SK-N-SH treated with all-trans-retinoic acid at 6 μM for 48 hours (cell line): Measurements from ENCODE around the gene EMCN.

ENCODE experiments used
- ATAC-seq: fragments of 200-7000 bp; cut with Tn5 transposase; 3 replicates; pipeline ENCODE4 v1.9.1; 2020; ENCODE audit warnings: mild to moderate bottlenecking, moderate library complexity
- ARNTL ChIP-seq: fragments of 450-650 bp; formaldehyde crosslinking; IDR thresholded peaks from 2 replicates; pipeline ENCODE4 v1.5.0; 2020; ENCODE audit warnings: low read depth, mild to moderate bottlenecking, moderate library complexity, borderline replicate concordance
- BACH2 ChIP-seq: fragments of 250-450 bp; sonication (Bioruptor Pico); IDR thresholded peaks from 2 replicates; pipeline ENCODE4 v1.9.0; 2021; ENCODE audit warnings: mild to moderate bottlenecking, borderline replicate concordance
- CSDC2 ChIP-seq: fragments of 250-450 bp; sonication (Bioruptor Pico); IDR thresholded peaks from 2 replicates; pipeline ENCODE4 v1.5.0; 2020; ENCODE audit warnings: mild to moderate bottlenecking, moderate library complexity
- CSRNP3 ChIP-seq: fragments of 250-450 bp; sonication (Bioruptor Pico); IDR thresholded peaks from 2 replicates; pipeline ENCODE4 v1.5.1; 2021; ENCODE audit warnings: mild to moderate bottlenecking, moderate library complexity
- ESRRG ChIP-seq: fragments of 250-450 bp; sonication (Bioruptor Pico); IDR thresholded peaks from 2 replicates; pipeline ENCODE4 v1.6.1; 2021; ENCODE audit warnings: mild to moderate bottlenecking
- GLIS3 ChIP-seq: fragments of 250-450 bp; sonication (Bioruptor Pico); IDR thresholded peaks from 2 replicates; pipeline ENCODE4 v1.5.0; 2020; ENCODE audit warnings: mild to moderate bottlenecking, moderate library complexity
- ISL1 ChIP-seq: fragments of 250-450 bp; sonication (Bioruptor Pico); IDR thresholded peaks from 2 replicates; pipeline ENCODE4 v2.1.2; 2022; ENCODE audit warnings: mild to moderate bottlenecking, moderate library complexity
- OSR1 ChIP-seq: fragments of 250-450 bp; sonication (Bioruptor Pico); IDR thresholded peaks from 2 replicates; pipeline ENCODE4 v1.8.0; 2022; ENCODE audit warnings: moderate library complexity, mild to moderate bottlenecking, inconsistent platforms
- PATZ1 ChIP-seq: fragments of 250-450 bp; sonication (Bioruptor Pico); IDR thresholded peaks from 2 replicates; pipeline ENCODE4 v1.8.0; 2020; ENCODE audit warnings: mild to moderate bottlenecking, moderate library complexity, borderline replicate concordance
- PPARA ChIP-seq: fragments of 250-450 bp; sonication (Bioruptor Pico); IDR thresholded peaks from 2 replicates; pipeline ENCODE4 v1.5.0; 2020; ENCODE audit warnings: mild to moderate bottlenecking, borderline replicate concordance
- RARB ChIP-seq: fragments of 250-450 bp; sonication (Bioruptor Pico); IDR thresholded peaks from 2 replicates; pipeline ENCODE4 v1.8.0; 2021; ENCODE audit warnings: mild to moderate bottlenecking, moderate library complexity
- SNAI2 ChIP-seq: fragments of 250-450 bp; sonication (Bioruptor Pico); IDR thresholded peaks from 2 replicates; pipeline ENCODE4 v1.5.0; 2020; ENCODE audit warnings: mild to moderate bottlenecking, moderate library complexity
- TCF4 ChIP-seq: fragments of 250-450 bp; sonication (Bioruptor Pico); IDR thresholded peaks from 2 replicates; pipeline ENCODE4 v1.8.0; 2021; ENCODE audit warnings: mild to moderate bottlenecking, moderate library complexity, borderline replicate concordance
- TOX ChIP-seq: fragments of 250-450 bp; sonication (Bioruptor Pico); IDR thresholded peaks from 2 replicates; pipeline ENCODE4 v1.8.0; 2021; ENCODE audit warnings: mild to moderate bottlenecking, moderate library complexity, borderline replicate concordance
- ZC3H10 ChIP-seq: fragments of 250-450 bp; sonication (Bioruptor Pico); IDR thresholded peaks from 2 replicates; pipeline ENCODE4 v1.5.1; 2021; ENCODE audit warnings: mild to moderate bottlenecking, moderate library complexity
- ZFP3 ChIP-seq: fragments of 250-450 bp; sonication (Bioruptor Pico); IDR thresholded peaks from 2 replicates; pipeline ENCODE4 v1.5.0; 2020; ENCODE audit warnings: mild to moderate bottlenecking, moderate library complexity
- ZFP30 ChIP-seq: fragments of 450-650 bp; formaldehyde crosslinking; IDR thresholded peaks from 2 replicates; pipeline ENCODE4 v1.5.0; 2022; ENCODE audit warnings: mild to moderate bottlenecking, moderate library complexity
- ZNF565 ChIP-seq: fragments of 450-650 bp; formaldehyde crosslinking; conservative IDR thresholded peaks from 2 replicates; pipeline ENCODE4 v1.5.0; 2020; ENCODE audit warnings: low read depth, mild to moderate bottlenecking, moderate library complexity
- ZNF70 ChIP-seq: fragments of 450-650 bp; formaldehyde crosslinking; IDR thresholded peaks from 2 replicates; pipeline ENCODE4 v1.5.0; 2020; ENCODE audit warnings: mild to moderate bottlenecking, moderate library complexity
- ZNF8 ChIP-seq: fragments of 450-650 bp; formaldehyde crosslinking; IDR thresholded peaks from 2 replicates; pipeline ENCODE4 v1.5.0; 2020; ENCODE audit warnings: mild to moderate bottlenecking, moderate library complexity
- TF ChIP-seq, protein P1 (sequence below): fragments of 250-450 bp; sonication (Bioruptor Pico); IDR thresholded peaks from 2 replicates; pipeline ENCODE4 v1.8.0; 2021; ENCODE audit warnings: low read depth, mild to moderate bottlenecking, moderate library complexity, borderline replicate concordance

EMCN gene

GRCh38 chr4:100361336-100361735 lies 156.5 kb downstream of the EMCN start (continued):
- TF ChIP-seq, protein P1, sequence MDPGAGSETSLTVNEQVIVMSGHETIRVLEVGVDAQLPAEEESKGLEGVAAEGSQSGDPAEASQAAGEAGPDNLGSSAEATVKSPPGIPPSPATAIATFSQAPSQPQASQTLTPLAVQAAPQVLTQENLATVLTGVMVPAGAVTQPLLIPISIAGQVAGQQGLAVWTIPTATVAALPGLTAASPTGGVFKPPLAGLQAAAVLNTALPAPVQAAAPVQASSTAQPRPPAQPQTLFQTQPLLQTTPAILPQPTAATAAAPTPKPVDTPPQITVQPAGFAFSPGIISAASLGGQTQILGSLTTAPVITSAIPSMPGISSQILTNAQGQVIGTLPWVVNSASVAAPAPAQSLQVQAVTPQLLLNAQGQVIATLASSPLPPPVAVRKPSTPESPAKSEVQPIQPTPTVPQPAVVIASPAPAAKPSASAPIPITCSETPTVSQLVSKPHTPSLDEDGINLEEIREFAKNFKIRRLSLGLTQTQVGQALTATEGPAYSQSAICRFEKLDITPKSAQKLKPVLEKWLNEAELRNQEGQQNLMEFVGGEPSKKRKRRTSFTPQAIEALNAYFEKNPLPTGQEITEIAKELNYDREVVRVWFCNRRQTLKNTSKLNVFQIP = no peak
- TF ChIP-seq, all 23 proteins: peak for 0

DNA sequence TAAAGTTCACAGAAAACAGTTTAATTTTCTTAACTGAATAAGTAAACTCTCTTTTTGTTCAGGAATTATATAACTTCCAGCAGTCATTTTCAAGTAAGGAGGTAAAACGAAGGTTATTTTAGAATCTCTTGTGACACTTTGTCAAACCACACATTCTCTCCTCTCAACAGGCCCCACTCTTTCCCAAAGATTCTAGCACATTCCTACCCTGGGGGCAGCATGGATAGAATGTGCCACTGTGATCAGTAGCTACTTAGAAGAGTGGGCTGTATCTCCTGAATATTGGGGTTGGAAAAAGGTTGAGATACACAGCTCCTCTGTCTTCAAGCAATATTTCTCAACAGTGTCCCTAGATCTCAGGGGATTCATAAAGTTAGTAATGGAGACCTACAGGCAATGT lies 157.6 kb downstream of the EMCN start:
- no peak for TF ChIP-seq TOX (CRISPR knock-in tag)
- TF ChIP-seq ZNF565 (CRISPR knock-in tag) = no peak
- TF ChIP-seq RARB = no peak
- TF ChIP-seq CSDC2 (CRISPR knock-in tag) = no peak
- no peak for TF ChIP-seq ESRRG (CRISPR knock-in tag)
- TF ChIP-seq PATZ1 (CRISPR knock-in tag) = no peak
- no peak for TF ChIP-seq SNAI2 (CRISPR knock-in tag)
- no peak for TF ChIP-seq ARNTL (CRISPR knock-in tag)
- TF ChIP-seq ISL1 (CRISPR knock-in tag) = no peak
- TF ChIP-seq ZFP30 (CRISPR knock-in tag) = no peak
- no peak for TF ChIP-seq ZNF70 (CRISPR knock-in tag)

GRCh38 chr4:100359441-100359840 lies 158.4 kb downstream of the EMCN start:
- ATAC-seq = no peak
- TF ChIP-seq RARB = no peak
- no peak for TF ChIP-seq ZNF8 (CRISPR knock-in tag)
- TF ChIP-seq GLIS3 (CRISPR knock-in tag) = no peak
- no peak for TF ChIP-seq ARNTL (CRISPR knock-in tag)
- no peak for TF ChIP-seq SNAI2 (CRISPR knock-in tag)
- TF ChIP-seq TCF4 (CRISPR knock-in tag) = no peak
- TF ChIP-seq ESRRG (CRISPR knock-in tag) = no peak
- TF ChIP-seq ZNF565 (CRISPR knock-in tag) = no peak
- no peak for TF ChIP-seq ISL1 (CRISPR knock-in tag)
- TF ChIP-seq CSDC2 (CRISPR knock-in tag) = no peak
- TF ChIP-seq ZNF70 (CRISPR knock-in tag) = no peak
- TF ChIP-seq OSR1 = no peak
- no peak for TF ChIP-seq CSRNP3
- TF ChIP-seq PATZ1 (CRISPR knock-in tag) = no peak
- TF ChIP-seq TOX (CRISPR knock-in tag) = no peak
- TF ChIP-seq, all 23 proteins: peak for 0

More for the DNA sequence above, 157.6 kb downstream of the EMCN start:
- no peak for ATAC-seq

DNA sequence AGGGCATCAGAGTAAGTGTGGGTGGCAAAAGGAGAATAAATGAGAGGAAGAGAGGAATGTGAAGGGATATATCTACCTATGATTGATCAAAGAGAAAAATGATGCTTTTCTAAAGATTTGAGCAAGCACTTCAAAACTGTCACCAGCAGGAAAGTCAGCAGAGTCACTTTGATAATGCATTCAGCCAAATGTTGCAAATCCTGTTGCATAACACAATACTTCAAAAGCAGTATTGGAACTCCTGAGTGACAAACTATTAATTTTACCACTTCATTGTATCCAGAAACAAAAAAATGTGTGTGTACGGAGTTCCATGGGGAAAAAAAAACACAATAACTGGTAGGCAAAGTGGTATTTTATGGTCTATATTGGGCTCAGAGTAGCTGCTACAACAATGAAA lies 160.3 kb downstream of the EMCN start:
- ATAC-seq = no peak
- no peak for TF ChIP-seq ZNF565 (CRISPR knock-in tag)
- no peak for TF ChIP-seq SNAI2 (CRISPR knock-in tag)
- TF ChIP-seq PPARA = no peak
- no peak for TF ChIP-seq OSR1
- no peak for TF ChIP-seq ESRRG (CRISPR knock-in tag)
- no peak for TF ChIP-seq ZFP30 (CRISPR knock-in tag)
- TF ChIP-seq ARNTL (CRISPR knock-in tag) = no peak
- TF ChIP-seq CSDC2 (CRISPR knock-in tag) = no peak
- TF ChIP-seq ZNF8 (CRISPR knock-in tag) = no peak
- TF ChIP-seq GLIS3 (CRISPR knock-in tag) = no peak
- no peak for TF ChIP-seq TCF4 (CRISPR knock-in tag)
- no peak for TF ChIP-seq RARB
- TF ChIP-seq PATZ1 (CRISPR knock-in tag) = no peak
- no peak for TF ChIP-seq BACH2 (CRISPR knock-in tag)
- TF ChIP-seq ZFP3 = no peak
- no peak for TF ChIP-seq ZC3H10 (CRISPR knock-in tag)
- no peak for TF ChIP-seq ISL1 (CRISPR knock-in tag)
- TF ChIP-seq, protein P1 = no peak
- TF ChIP-seq CSRNP3 = no peak
